Stomach smooth muscle (tissue), 2 donors: ENCODE data around the gene RFX2.
"Not testable (repeated sequence)": the region's sequence is repeated elsewhere in the genome, so short reads cannot be mapped to it uniquely, and the experiment has no call there.

ENCODE experiments used
- H3K27ac ChIP-seq: one replicate; pipeline ENCODE4 v1.7.0; 2013; ENCODE audit warnings: mild to moderate bottlenecking, low read length, inconsistent platforms
- H3K27me3 ChIP-seq, 2 donors: one replicate each; pipeline ENCODE4 v1.7.0; 2013; ENCODE audit warnings: low read length in 2 of 2; ENCODE audit not compliant: insufficient read depth in 2 of 2, control insufficient read depth in 1 of 2
- H3K36me3 ChIP-seq, 2 donors: one replicate each; pipeline ENCODE4 v1.7.0; 2013; ENCODE audit warnings: low read length in 2 of 2; ENCODE audit not compliant: control insufficient read depth in 2 of 2, insufficient read depth in 2 of 2
- H3K4me1 ChIP-seq: one replicate; pipeline ENCODE4 v1.7.0; 2013; ENCODE audit warnings: low read length; ENCODE audit not compliant: control insufficient read depth, insufficient read depth
- H3K4me3 ChIP-seq, 2 donors: one replicate each; pipeline ENCODE4 v1.7.0; 2013; ENCODE audit warnings: low read length in 2 of 2
- H3K9ac ChIP-seq, 2 donors: one replicate each; pipeline ENCODE4 v1.7.0; 2013; ENCODE audit warnings: low read length in 2 of 2, mild to moderate bottlenecking in 1 of 2
- H3K9me3 ChIP-seq, 2 donors: one replicate each; pipeline ENCODE4 v1.7.0; 2013; ENCODE audit warnings: low read length in 2 of 2; ENCODE audit not compliant: control insufficient read depth in 2 of 2
- donor health status: healthy.
- donor health status: Pancreatic carcinoma.

Gene RFX2

GRCh38 chr19:5967571-5967970 lies 142.7 kb downstream of the RFX2 start:
- H3K27ac ChIP-seq = peak overlapping the region; percentile 60
- peak overlapping the region in 1 of 2 donors; percentile 66 for H3K9ac ChIP-seq
- peaks cover 75% of the 10 kb centered on the region for H3K4me1 ChIP-seq

GRCh38 chr19:5966941-5967340 lies 143.4 kb downstream of the RFX2 start:
- peak overlapping the region; percentile 42 to 66 for H3K9ac ChIP-seq
- H3K9me3 ChIP-seq = no peaks in the 10 kb centered on the region
- peak overlapping the region; percentile 17 to 47 for H3K4me3 ChIP-seq
- H3K36me3 ChIP-seq = peaks cover under 1 to 4% of the 10 kb centered on the region in 2 donors
- H3K4me1 ChIP-seq = peaks cover 82% of the 10 kb centered on the region
- peak overlapping the region; percentile 60 for H3K27ac ChIP-seq
- no peaks in the 10 kb centered on the region for H3K27me3 ChIP-seq

More at GRCh38 chr19:5967571-5967970, 142.7 kb downstream of the RFX2 start:
- Histone ChIP-seq H3K4me3 (peak overlapping the region; percentile 13 to 40), H3K27me3 (no peaks in the 10 kb centered on the region), H3K36me3 (peaks cover 3 to 7% of the 10 kb centered on the region in 2 donors), H3K9me3 (no peaks in the 10 kb centered on the region)

DNA sequence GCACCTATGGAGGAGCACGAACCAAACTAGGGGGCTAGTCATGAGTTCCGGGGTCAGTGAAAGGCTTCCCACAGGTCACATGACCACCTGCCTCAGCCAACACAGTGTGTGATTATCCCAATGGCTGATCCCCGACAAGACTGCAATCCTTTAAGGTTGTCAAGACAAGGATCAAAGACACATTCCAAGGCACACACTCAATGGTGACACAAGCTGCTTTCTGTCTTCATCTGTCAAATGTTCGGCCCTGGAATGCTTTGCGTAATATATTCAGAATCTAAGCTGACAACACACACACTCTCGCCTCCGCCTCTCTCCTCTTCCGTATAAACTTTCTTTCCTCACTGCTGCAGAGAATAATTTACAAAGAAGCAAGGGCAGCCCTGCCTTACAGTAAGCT lies 144.1 kb downstream of the RFX2 start:
- no peaks in the 10 kb centered on the region for H3K9me3 ChIP-seq
- H3K9ac ChIP-seq = peak overlapping the region in 1 of 2 donors; percentile 66
- peak overlapping the region; percentile 60 for H3K27ac ChIP-seq
- peak overlapping the region; percentile 15 to 24 for H3K4me3 ChIP-seq
- no peaks in the 10 kb centered on the region for H3K36me3 ChIP-seq
- peaks cover 85% of the 10 kb centered on the region for H3K4me1 ChIP-seq
- no peaks in the 10 kb centered on the region for H3K27me3 ChIP-seq

DNA sequence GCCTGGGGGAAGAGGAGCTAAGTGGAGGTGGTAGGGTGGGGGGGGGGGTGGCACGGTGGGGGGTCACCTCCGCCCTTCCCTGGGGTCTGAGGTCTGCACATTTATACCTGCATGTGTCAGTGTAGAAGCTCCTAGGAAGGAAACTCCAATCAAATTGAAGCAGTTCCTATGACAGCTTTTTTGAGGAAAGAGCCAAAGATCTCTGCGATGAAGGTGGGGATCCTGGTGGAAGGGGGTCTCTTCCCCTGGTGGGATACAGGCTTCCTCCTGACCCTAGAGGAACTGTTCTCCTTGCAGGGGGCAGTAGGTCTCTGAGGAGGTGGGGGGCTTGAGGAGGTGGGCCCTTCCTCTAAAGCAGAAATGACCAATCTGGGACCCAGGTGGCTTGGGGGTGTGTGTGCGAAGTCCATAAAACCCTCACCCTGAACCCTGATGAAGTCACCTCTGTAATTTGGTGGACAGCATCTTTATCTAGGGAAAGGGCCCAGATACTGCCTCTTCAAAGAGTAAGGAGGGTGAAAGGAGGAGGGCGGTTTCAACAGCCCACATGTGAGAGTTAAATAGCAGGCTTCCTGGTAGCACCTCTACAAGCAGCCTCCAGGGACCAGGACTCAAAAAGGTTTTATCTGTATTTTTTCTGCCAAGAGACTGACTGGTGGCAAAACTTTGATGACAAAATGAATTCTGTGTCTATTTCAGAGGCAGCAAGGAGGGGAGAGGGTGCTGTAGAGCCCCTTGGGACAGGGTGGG lies 145.3 kb downstream of the RFX2 start:
- H3K4me3 ChIP-seq = no peak overlapping the region
- no peaks in the 10 kb centered on the region for H3K36me3 ChIP-seq
- H3K9ac ChIP-seq = no peak overlapping the region
- no peaks in the 10 kb centered on the region for H3K9me3 ChIP-seq
- no peaks in the 10 kb centered on the region for H3K27me3 ChIP-seq
- no peak overlapping the region for H3K27ac ChIP-seq
- H3K4me1 ChIP-seq = peaks cover 91% of the 10 kb centered on the region

GRCh38 chr19:5963855-5964254 lies 146.4 kb downstream of the RFX2 start:
- H3K36me3 ChIP-seq = no peaks in the 10 kb centered on the region
- H3K9me3 ChIP-seq = no peaks in the 10 kb centered on the region
- peaks cover 86% of the 10 kb centered on the region for H3K4me1 ChIP-seq
- no peak overlapping the region for H3K27ac ChIP-seq
- no peak overlapping the region for H3K4me3 ChIP-seq
- H3K9ac ChIP-seq = no peak overlapping the region
- no peaks in the 10 kb centered on the region for H3K27me3 ChIP-seq

- not testable (repeated sequence) for H3K9me3 ChIP-seq, H3K4me3 ChIP-seq, H3K27me3 ChIP-seq, H3K9ac ChIP-seq, H3K36me3 ChIP-seq
- Histone ChIP-seq H3K4me1 (peaks cover 83% of the 10 kb centered on the region), H3K27ac (peak overlapping the region; percentile 55)
Observed at GRCh38 chr19:5963259-5963658, 147.0 kb downstream of the RFX2 start.

- Histone ChIP-seq H3K27ac (peak overlapping the region; percentile 55), H3K36me3 (no peaks in the 10 kb centered on the region), H3K4me1 (peaks cover 74% of the 10 kb centered on the region), H3K9me3 (no peaks in the 10 kb centered on the region), H3K4me3 (peak overlapping the region in 1 of 2 donors; percentile 49), H3K9ac (peak overlapping the region in 1 of 2 donors; percentile 36), H3K27me3 (no peaks in the 10 kb centered on the region)
Observed at GRCh38 chr19:5961969-5962945, 148.0 kb downstream of the RFX2 start.

DNA sequence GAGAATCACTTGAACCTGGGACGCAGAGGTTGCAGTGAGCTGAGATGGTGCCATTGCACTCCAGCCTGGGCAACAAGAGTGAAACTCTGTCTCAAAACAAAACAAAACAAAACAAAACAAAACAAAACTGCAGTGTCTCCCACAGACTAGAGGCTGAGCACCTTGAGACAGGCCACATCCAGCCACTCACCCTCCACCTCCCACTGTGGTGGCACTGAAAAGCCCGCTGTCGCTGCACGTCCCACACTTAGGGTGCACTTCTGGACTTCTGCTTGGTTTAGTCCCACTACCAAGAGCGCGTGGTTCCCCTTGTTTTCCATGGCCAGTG lies 148.7 kb downstream of the RFX2 start:
- H3K27me3 ChIP-seq, H3K9ac ChIP-seq, H3K9me3 ChIP-seq, H3K36me3 ChIP-seq: not testable (repeated sequence)
- peaks cover 74% of the 10 kb centered on the region for H3K4me1 ChIP-seq
- H3K4me3 ChIP-seq = peak overlapping the region in 1 of 2 donors; percentile 49
- peak overlapping the region; percentile 55 for H3K27ac ChIP-seq

- no peaks in the 10 kb centered on the region for H3K36me3 ChIP-seq
- no peaks in the 10 kb centered on the region for H3K27me3 ChIP-seq
- peak overlapping the region; percentile 58 for H3K27ac ChIP-seq
- H3K4me1 ChIP-seq = peaks cover 72% of the 10 kb centered on the region
- H3K4me3 ChIP-seq = peak overlapping the region in 1 of 2 donors; percentile 15
- H3K9ac ChIP-seq = peak overlapping the region in 1 of 2 donors; percentile 44
- H3K9me3 ChIP-seq = no peaks in the 10 kb centered on the region
Observed at GRCh38 chr19:5960005-5961001, 150.0 kb downstream of the RFX2 start.
